Measurements from ENCODE around the gene MT4.

MT4 gene

GRCh38 chr16:56600398-56600999, 35.6 kb downstream of the MT4 start:
- in situ Hi-C loops (cut with MboI; ENCODE audit: low sequenced_read_pairs): no loop called here

GRCh38 chr16:56601325-56601724, 36.5 kb downstream of the MT4 start:
- in situ Hi-C loops (cut with MboI; ENCODE audit: low sequenced_read_pairs): no loop called here

GRCh38 chr16:56603589-56603988, 38.7 kb downstream of the MT4 start:
- in situ Hi-C loops (cut with MboI; ENCODE audit: low sequenced_read_pairs): no loop called here

GRCh38 chr16:56604966-56605365, 40.1 kb downstream of the MT4 start:
- in situ Hi-C loops (cut with MboI; ENCODE audit: low sequenced_read_pairs): no loop called here

- in situ Hi-C loops (cut with MboI; ENCODE audit: low sequenced_read_pairs): no loop called here
These were observed 40.6 kb downstream of the MT4 start for GRCh38 chr16:56605475-56605874.

GRCh38 chr16:56606071-56606475, 41.2 kb downstream of the MT4 start:
- in situ Hi-C loops (cut with MboI; ENCODE audit: low sequenced_read_pairs): no loop called here

GRCh38 chr16:56606476-56607108, 41.7 kb downstream of the MT4 start:
- in situ Hi-C loops (cut with MboI; ENCODE audit: low sequenced_read_pairs): no loop called here

- in situ Hi-C loops (cut with MboI; ENCODE audit: low sequenced_read_pairs): no loop called here
These were observed 42.3 kb downstream of the MT4 start for GRCh38 chr16:56607109-56607618.

- in situ Hi-C loops (cut with MboI; ENCODE audit: low sequenced_read_pairs): no loop called here
These were observed 42.8 kb downstream of the MT4 start for GRCh38 chr16:56607675-56608042.

GRCh38 chr16:56608043-56608875, 43.4 kb downstream of the MT4 start, which contains the start of gene MT2A:
MT2A (plus strand) TSS chr16:56608584; CDS start chr16:56608656, 72 bp downstream.
- in situ Hi-C loops (cut with MboI; ENCODE audit: low sequenced_read_pairs): no loop called here

- in situ Hi-C loops (cut with MboI; ENCODE audit: low sequenced_read_pairs): no loop called here
These were observed 44.1 kb downstream of the MT4 start for GRCh38 chr16:56608876-56609462.

- in situ Hi-C loops (cut with MboI; ENCODE audit: low sequenced_read_pairs): no loop called here
These were observed 44.6 kb downstream of the MT4 start for GRCh38 chr16:56609463-56609921.

- in situ Hi-C loops (cut with MboI; ENCODE audit: low sequenced_read_pairs): no loop called here
These were observed 45.2 kb downstream of the MT4 start for GRCh38 chr16:56610017-56610608.

- in situ Hi-C loops (cut with MboI; ENCODE audit: low sequenced_read_pairs): no loop called here
These were observed 45.8 kb downstream of the MT4 start for GRCh38 chr16:56610609-56611111.

- in situ Hi-C loops (cut with MboI; ENCODE audit: low sequenced_read_pairs): no loop called here
These were observed 46.5 kb downstream of the MT4 start for GRCh38 chr16:56611281-56611833.

- in situ Hi-C loops (cut with MboI; ENCODE audit: low sequenced_read_pairs): no loop called here
These were observed 48.8 kb downstream of the MT4 start for GRCh38 chr16:56613706-56614105.

GRCh38 chr16:56614549-56614991, 49.7 kb downstream of the MT4 start:
- in situ Hi-C loops (cut with MboI; ENCODE audit: low sequenced_read_pairs): no loop called here

- in situ Hi-C loops (cut with MboI; ENCODE audit: low sequenced_read_pairs): no loop called here
These were observed 50.5 kb downstream of the MT4 start for GRCh38 chr16:56615353-56615752.

- in situ Hi-C loops (cut with MboI; ENCODE audit: low sequenced_read_pairs): no loop called here
These were observed 51.8 kb downstream of the MT4 start for GRCh38 chr16:56616608-56617211.
